ENCODE measurements around the gene KCNIP1. TPM values are rescaled to one million over a fixed set of nuclear protein-coding genes. Genes with fewer than 3 reads are reported as not detected.
A peak's percentile ranks its signal among the peaks of the same experiment; 100 is the strongest.

The KCNIP1 gene
- total RNA-seq, 3 donors from 2014 or later = not detected

DNA sequence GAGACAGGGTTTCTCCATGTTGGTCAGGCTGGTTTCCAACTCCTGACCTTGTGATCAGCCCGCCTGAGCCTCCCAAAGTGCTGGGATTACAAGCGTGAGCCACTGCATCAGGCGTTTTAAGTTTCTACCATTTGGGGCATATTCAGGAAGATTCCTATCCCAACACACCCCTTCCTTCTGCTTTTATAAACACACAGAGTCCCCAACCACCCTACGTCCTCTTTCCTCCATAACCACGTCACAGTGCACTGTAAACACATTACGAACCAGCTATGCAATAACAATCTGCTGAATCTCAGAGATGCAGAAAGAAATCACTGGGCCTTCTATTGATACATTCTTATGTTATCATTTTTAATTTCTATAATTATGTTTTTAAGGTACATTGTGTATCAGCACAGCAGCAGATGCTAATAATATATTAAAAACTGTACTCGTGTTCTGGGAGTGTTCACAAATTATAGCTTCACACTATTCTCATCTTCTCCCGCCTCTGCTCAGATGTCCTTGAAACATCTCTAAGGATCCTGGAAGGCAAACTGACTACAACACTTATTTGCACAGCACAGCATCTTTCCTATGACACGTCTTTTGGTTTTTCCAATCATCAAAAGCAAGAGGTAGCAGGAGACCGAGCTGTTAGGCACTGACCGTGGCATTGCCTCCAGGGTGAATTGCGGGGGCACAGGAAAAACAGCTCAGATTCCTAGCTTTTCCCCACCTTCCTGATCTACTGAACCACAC lies 60.2 kb downstream of the KCNIP1 start:
- Mint-ChIP-seq H3K4me1 (ENCODE audit: low read depth) (no peaks in the 10 kb centered on the region), H3K9me3 (no peaks in the 10 kb centered on the region), H3K36me3 (ENCODE audit: insufficient read depth) (no peaks in the 10 kb centered on the region), H3K27me3 (ENCODE audit: low read depth) (peaks cover 25% of the 10 kb centered on the region), H3K4me3 (no peak overlapping the region)
- DNase-seq (no peak), ATAC-seq (no peak)

- H3K36me3 Mint-ChIP-seq (ENCODE audit: insufficient read depth) = no peaks in the 10 kb centered on the region
- peaks cover 33% of the 10 kb centered on the region for H3K27me3 Mint-ChIP-seq (ENCODE audit: low read depth)
- H3K4me3 Mint-ChIP-seq = no peak overlapping the region
- no peaks in the 10 kb centered on the region for H3K9me3 Mint-ChIP-seq
- DNase-seq (no peak), ATAC-seq (no peak)
- H3K4me1 Mint-ChIP-seq (ENCODE audit: low read depth) = no peaks in the 10 kb centered on the region
These were observed 61.3 kb downstream of the KCNIP1 start for GRCh38 chr5:170565072-170565471.

- Mint-ChIP-seq H3K27me3 (ENCODE audit: low read depth) (peaks cover 43% of the 10 kb centered on the region), H3K9me3 (no peaks in the 10 kb centered on the region), H3K4me3 (no peak overlapping the region), H3K4me1 (ENCODE audit: low read depth) (peaks cover 11% of the 10 kb centered on the region), H3K36me3 (ENCODE audit: insufficient read depth) (no peaks in the 10 kb centered on the region)
- DNase-seq (no peak), ATAC-seq (no peak)
These were observed 65.3 kb downstream of the KCNIP1 start for GRCh38 chr5:170569101-170569500.

DNA sequence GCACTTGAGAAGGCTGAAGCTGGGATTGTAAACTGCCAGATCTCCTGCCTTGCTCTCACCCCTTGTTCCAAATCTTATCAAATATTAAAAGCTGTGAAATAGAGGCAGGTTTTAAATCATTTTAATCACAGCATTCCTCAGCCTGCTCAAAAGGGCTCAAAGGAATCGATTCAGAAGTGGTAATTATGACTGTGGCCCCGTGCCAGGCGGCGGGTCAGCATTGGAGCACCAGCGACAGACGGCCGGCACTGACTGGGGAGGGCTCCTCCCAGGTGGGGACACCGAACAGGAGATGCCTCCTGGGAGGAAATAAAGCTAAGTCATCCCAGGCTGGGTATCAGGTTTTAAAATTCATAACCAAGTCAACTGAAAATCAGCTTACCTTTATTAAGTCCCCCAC lies 66.7 kb downstream of the KCNIP1 start:
- no peak for DNase-seq
- Mint-ChIP-seq H3K36me3 (ENCODE audit: insufficient read depth) (no peaks in the 10 kb centered on the region), H3K4me1 (ENCODE audit: low read depth) (peaks cover 11% of the 10 kb centered on the region), H3K4me3 (no peak overlapping the region), H3K9me3 (no peaks in the 10 kb centered on the region), H3K27me3 (ENCODE audit: low read depth) (peaks cover 46% of the 10 kb centered on the region)
- no peak for ATAC-seq

GRCh38 chr5:170571281-170571731 lies 67.5 kb downstream of the KCNIP1 start:
- no peak for ATAC-seq
- no peak for DNase-seq
- Mint-ChIP-seq H3K4me3 (no peak overlapping the region), H3K9me3 (no peaks in the 10 kb centered on the region), H3K27me3 (ENCODE audit: low read depth) (peaks cover 43% of the 10 kb centered on the region), H3K4me1 (ENCODE audit: low read depth) (peaks cover 11% of the 10 kb centered on the region), H3K36me3 (ENCODE audit: insufficient read depth) (no peaks in the 10 kb centered on the region)

DNA sequence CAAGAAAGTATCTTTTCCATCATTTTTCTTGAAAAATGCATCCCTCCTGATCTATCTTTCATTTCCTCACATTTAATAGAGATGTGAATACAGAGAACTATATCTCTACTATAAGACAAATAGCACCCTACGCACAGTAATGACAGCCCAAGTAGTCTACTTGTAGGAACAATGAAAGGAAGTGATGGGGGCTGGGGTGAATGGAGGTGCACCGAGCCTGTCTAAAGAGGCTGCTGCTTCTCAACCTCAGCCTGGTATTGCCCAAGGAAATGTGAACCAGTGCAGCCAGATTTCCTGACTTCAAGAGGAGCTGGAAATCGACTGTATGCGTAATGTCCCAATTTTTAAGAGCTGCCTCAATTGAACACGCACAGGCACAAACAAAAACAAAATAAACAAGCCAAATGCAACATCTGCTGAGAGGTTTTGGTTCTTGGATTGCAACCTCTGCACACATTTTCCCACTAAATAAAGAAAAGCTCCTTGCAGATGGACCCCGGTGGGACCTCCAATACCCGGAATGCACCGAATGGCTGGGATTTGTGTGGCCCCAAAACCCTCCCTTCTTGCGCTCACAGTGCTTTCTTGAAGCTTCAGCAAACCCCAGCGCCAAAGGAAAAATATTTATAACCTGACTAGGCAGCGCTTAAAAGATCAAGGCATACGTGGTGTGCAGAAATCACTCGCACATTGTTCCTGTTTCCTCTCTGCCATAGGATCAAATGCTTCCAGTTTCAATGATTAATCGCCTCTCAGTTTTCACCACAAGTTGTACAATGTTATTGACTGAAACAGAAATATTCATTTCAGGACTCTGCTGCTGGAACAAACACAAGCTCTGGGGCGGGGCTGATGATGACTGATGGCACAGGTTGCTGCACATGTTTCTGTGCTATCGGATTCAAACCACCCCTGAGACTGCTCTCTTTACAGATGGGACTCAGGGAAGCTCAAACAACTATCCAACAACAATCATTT lies 68.3 kb downstream of the KCNIP1 start:
- no peaks in the 10 kb centered on the region for H3K36me3 Mint-ChIP-seq (ENCODE audit: insufficient read depth)
- no peak overlapping the region for H3K4me3 Mint-ChIP-seq
- DNase-seq = no peak
- H3K27me3 Mint-ChIP-seq (ENCODE audit: low read depth) = peaks cover 40% of the 10 kb centered on the region
- ATAC-seq = peak; percentile 95 to 96
- peaks cover 11% of the 10 kb centered on the region for H3K4me1 Mint-ChIP-seq (ENCODE audit: low read depth)
- no peaks in the 10 kb centered on the region for H3K9me3 Mint-ChIP-seq

DNA sequence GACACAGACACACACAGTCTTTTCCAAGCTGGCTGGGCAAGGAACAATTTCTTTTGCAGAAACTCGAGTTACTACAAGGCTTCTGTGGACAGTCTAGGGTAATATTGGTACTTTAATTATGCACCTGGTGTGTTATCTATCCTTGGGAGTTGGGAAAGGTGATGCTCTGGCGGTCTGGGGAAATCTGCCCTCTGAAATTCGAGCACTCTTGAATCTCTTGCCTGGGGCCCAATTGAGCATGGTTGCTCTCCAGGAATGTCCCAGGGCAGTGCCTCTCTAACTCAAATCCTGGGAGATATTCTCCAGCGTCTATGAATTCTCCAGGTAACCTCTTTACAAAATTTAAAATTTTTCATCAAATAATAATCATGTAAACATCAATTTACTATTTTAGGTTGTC lies 69.3 kb downstream of the KCNIP1 start:
- Mint-ChIP-seq H3K4me3 (no peak overlapping the region), H3K9me3 (no peaks in the 10 kb centered on the region), H3K36me3 (ENCODE audit: insufficient read depth) (no peaks in the 10 kb centered on the region), H3K4me1 (ENCODE audit: low read depth) (peaks cover 11% of the 10 kb centered on the region), H3K27me3 (ENCODE audit: low read depth) (peaks cover 36% of the 10 kb centered on the region)
- ATAC-seq (no peak), DNase-seq (no peak)

GRCh38 chr5:170573660-170574059 lies 69.8 kb downstream of the KCNIP1 start:
- Mint-ChIP-seq H3K36me3 (ENCODE audit: insufficient read depth) (no peaks in the 10 kb centered on the region), H3K4me1 (ENCODE audit: low read depth) (peaks cover 11% of the 10 kb centered on the region), H3K9me3 (peaks cover 2% of the 10 kb centered on the region), H3K27me3 (ENCODE audit: low read depth) (peaks cover 37% of the 10 kb centered on the region), H3K4me3 (no peak overlapping the region)
- ATAC-seq (no peak), DNase-seq (no peak)

- H3K4me3 Mint-ChIP-seq = no peak overlapping the region
- H3K27me3 Mint-ChIP-seq (ENCODE audit: low read depth) = peaks cover 16% of the 10 kb centered on the region
- peaks cover 9% of the 10 kb centered on the region for H3K4me1 Mint-ChIP-seq (ENCODE audit: low read depth)
- H3K36me3 Mint-ChIP-seq (ENCODE audit: insufficient read depth) = no peaks in the 10 kb centered on the region
- no peak for ATAC-seq
- DNase-seq = no peak
- H3K9me3 Mint-ChIP-seq = peaks cover 9% of the 10 kb centered on the region
These were observed 73.0 kb downstream of the KCNIP1 start for GRCh38 chr5:170576602-170577535.

GRCh38 chr5:170579601-170580000 lies 75.8 kb downstream of the KCNIP1 start:
- ATAC-seq = no peak
- DNase-seq = no peak
- no peaks in the 10 kb centered on the region for H3K36me3 Mint-ChIP-seq (ENCODE audit: insufficient read depth)
- H3K9me3 Mint-ChIP-seq = peaks cover 10% of the 10 kb centered on the region
- H3K27me3 Mint-ChIP-seq (ENCODE audit: low read depth) = peaks cover 12% of the 10 kb centered on the region
- no peaks in the 10 kb centered on the region for H3K4me1 Mint-ChIP-seq (ENCODE audit: low read depth)
- no peak overlapping the region for H3K4me3 Mint-ChIP-seq

GRCh38 chr5:170581211-170581610 lies 77.4 kb downstream of the KCNIP1 start:
- Mint-ChIP-seq H3K4me3 (no peak overlapping the region), H3K27me3 (ENCODE audit: low read depth) (peaks cover 11% of the 10 kb centered on the region), H3K9me3 (peaks cover 10% of the 10 kb centered on the region), H3K36me3 (ENCODE audit: insufficient read depth) (no peaks in the 10 kb centered on the region), H3K4me1 (ENCODE audit: low read depth) (no peaks in the 10 kb centered on the region)
- DNase-seq (no peak), ATAC-seq (no peak)

GRCh38 chr5:170582644-170583330 lies 79.0 kb downstream of the KCNIP1 start:
- H3K4me3 Mint-ChIP-seq = no peak overlapping the region
- no peaks in the 10 kb centered on the region for H3K4me1 Mint-ChIP-seq (ENCODE audit: low read depth)
- DNase-seq = no peak
- peaks cover 10% of the 10 kb centered on the region for H3K9me3 Mint-ChIP-seq
- no peaks in the 10 kb centered on the region for H3K36me3 Mint-ChIP-seq (ENCODE audit: insufficient read depth)
- ATAC-seq = no peak
- peaks cover 13% of the 10 kb centered on the region for H3K27me3 Mint-ChIP-seq (ENCODE audit: low read depth)

DNA sequence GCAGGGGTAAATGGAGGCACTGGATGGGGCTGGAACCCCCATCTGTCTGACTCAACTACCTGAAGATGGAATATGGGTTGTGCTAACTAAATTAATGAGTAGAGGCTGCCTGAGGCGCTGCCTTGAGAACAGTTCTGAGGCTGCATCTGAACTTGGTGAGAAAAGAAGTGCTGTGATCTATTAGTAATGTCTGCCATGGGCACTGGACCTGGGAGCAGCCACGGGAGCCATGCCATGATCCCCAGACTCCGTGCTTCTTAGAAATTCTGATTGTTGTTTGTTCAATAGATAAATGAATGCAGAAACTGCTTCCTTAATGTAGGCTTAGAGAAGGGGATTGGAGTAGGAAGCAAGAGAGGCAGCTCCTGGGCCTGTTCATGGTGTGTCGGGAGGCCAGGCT lies 80.2 kb downstream of the KCNIP1 start:
- ATAC-seq (no peak), DNase-seq (no peak)
- Mint-ChIP-seq H3K36me3 (ENCODE audit: insufficient read depth) (no peaks in the 10 kb centered on the region), H3K4me1 (ENCODE audit: low read depth) (no peaks in the 10 kb centered on the region), H3K9me3 (peaks cover 5% of the 10 kb centered on the region), H3K4me3 (no peak overlapping the region), H3K27me3 (ENCODE audit: low read depth) (peaks cover 9% of the 10 kb centered on the region)
